Stimulated activated CD8-positive, alpha-beta memory T cell treated with anti-CD3 and anti-CD28 coated beads, Interleukin-4, amount 100 ng/mL, for 48 hours (primary cell): ENCODE data around the gene LY86.

ENCODE experiments used
- DNase-seq: peaks from one replicate; pipeline ENCODE4 v3.0.0-alpha.2; 2020

Gene LY86

GRCh38 chr6:6570929-6571671, 17.4 kb upstream of the LY86 start:
- DNase-seq: no peak

- no peak for DNase-seq
These were observed 13.4 kb upstream of the LY86 start for GRCh38 chr6:6575143-6575542.

GRCh38 chr6:6577735-6578134, 10.8 kb upstream of the LY86 start:
- no peak for DNase-seq

- no peak for DNase-seq
These were observed 9.2 kb upstream of the LY86 start for GRCh38 chr6:6579281-6579680.

- DNase-seq: no peak
These were observed 8.2 kb upstream of the LY86 start for GRCh38 chr6:6580225-6580856.

- no peak for DNase-seq
These were observed 7.5 kb upstream of the LY86 start for GRCh38 chr6:6581054-6581453.

- DNase-seq: no peak
These were observed 6.4 kb upstream of the LY86 start for GRCh38 chr6:6582131-6582530.

- no peak for DNase-seq
These were observed 4.7 kb upstream of the LY86 start for GRCh38 chr6:6583836-6584235.

GRCh38 chr6:6584310-6585002, 4.1 kb upstream of the LY86 start:
- no peak for DNase-seq

- DNase-seq: no peak
These were observed 3.6 kb upstream of the LY86 start for GRCh38 chr6:6585003-6585311.

GRCh38 chr6:6586167-6586566, 2.4 kb upstream of the LY86 start:
- DNase-seq: no peak

GRCh38 chr6:6586671-6587526, 1.6 kb upstream of the LY86 start:
- DNase-seq: no peak

- DNase-seq: no peak
These were observed 840 bp upstream of the LY86 start for GRCh38 chr6:6587696-6588063.

- DNase-seq: no peak
These were observed 597 bp downstream of the LY86 start for GRCh38 chr6:6588924-6589709.

GRCh38 chr6:6590530-6590929, 2.0 kb downstream of the LY86 start:
- no peak for DNase-seq

GRCh38 chr6:6591778-6592465, 3.4 kb downstream of the LY86 start:
- DNase-seq: no peak

GRCh38 chr6:6592826-6593475, 4.4 kb downstream of the LY86 start:
- DNase-seq: no peak

GRCh38 chr6:6593867-6594468, 5.4 kb downstream of the LY86 start:
- no peak for DNase-seq

GRCh38 chr6:6595025-6595424, 6.5 kb downstream of the LY86 start:
- DNase-seq: no peak

- no peak for DNase-seq
These were observed 7.4 kb downstream of the LY86 start for GRCh38 chr6:6595952-6596351.
